Stimulated activated CD8-positive, alpha-beta memory T cell treated with anti-CD3 and anti-CD28 coated beads, Interleukin-7, amount 100 ng/mL, for 48 hours (primary cell): ENCODE measurements around the gene KCNQ1OT1.

Experiments
- DNase-seq, 2 donors: peaks; one replicate each; pipeline ENCODE4 v3.0.0-alpha.2; 2020; ENCODE audit warnings: low read depth in 1 of 2; ENCODE audit errors: extremely low read depth in 1 of 2

KCNQ1OT1 gene

GRCh38 chr11:2688381-2689231 lies 11.2 kb downstream of the KCNQ1OT1 start:
- DNase-seq = no peak

GRCh38 chr11:2687782-2688191 lies 12.0 kb downstream of the KCNQ1OT1 start:
- DNase-seq = no peak

- DNase-seq = no peak
Measured at GRCh38 chr11:2687223-2687530, 12.6 kb downstream of the KCNQ1OT1 start.

- no peak for DNase-seq
Measured at GRCh38 chr11:2686360-2687222, 13.2 kb downstream of the KCNQ1OT1 start.

- no peak for DNase-seq
Measured at GRCh38 chr11:2685566-2686359, 14.0 kb downstream of the KCNQ1OT1 start.

- no peak for DNase-seq
Measured at GRCh38 chr11:2685051-2685450, 14.7 kb downstream of the KCNQ1OT1 start.

GRCh38 chr11:2684581-2684980 lies 15.2 kb downstream of the KCNQ1OT1 start:
- DNase-seq = no peak

GRCh38 chr11:2683806-2684205 lies 16.0 kb downstream of the KCNQ1OT1 start:
- no peak for DNase-seq

- DNase-seq = no peak
Measured at GRCh38 chr11:2681408-2682145, 18.2 kb downstream of the KCNQ1OT1 start.

GRCh38 chr11:2679011-2679676 lies 20.6 kb downstream of the KCNQ1OT1 start:
- no peak for DNase-seq

- DNase-seq = no peak
Measured at GRCh38 chr11:2678396-2678795, 21.4 kb downstream of the KCNQ1OT1 start.

GRCh38 chr11:2677127-2677526 lies 22.7 kb downstream of the KCNQ1OT1 start:
- no peak for DNase-seq

GRCh38 chr11:2675540-2675939 lies 24.3 kb downstream of the KCNQ1OT1 start:
- no peak for DNase-seq

GRCh38 chr11:2674658-2675131 lies 25.1 kb downstream of the KCNQ1OT1 start:
- no peak for DNase-seq

GRCh38 chr11:2673871-2674471 lies 25.8 kb downstream of the KCNQ1OT1 start:
- no peak for DNase-seq

GRCh38 chr11:2673250-2673610 lies 26.6 kb downstream of the KCNQ1OT1 start:
- DNase-seq = no peak

GRCh38 chr11:2672553-2673249 lies 27.1 kb downstream of the KCNQ1OT1 start:
- no peak for DNase-seq

GRCh38 chr11:2671748-2672147 lies 28.0 kb downstream of the KCNQ1OT1 start:
- DNase-seq = no peak

- DNase-seq = no peak
Measured at GRCh38 chr11:2670541-2671100, 29.2 kb downstream of the KCNQ1OT1 start.
